ENCODE results near the gene KIAA1671. TPM values are rescaled to one million over a fixed set of nuclear protein-coding genes. Genes with fewer than 3 reads are reported as not detected.

The KIAA1671 gene
- polyA plus RNA-seq, 3 donors: not detected

GRCh38 chr22:25061605-25062376 lies 109.3 kb downstream of the KIAA1671 start:
- 66% methylated on average over 6 of the region's 8 CpGs for WGBS (ENCODE audit: insufficient coverage)
- Mint-ChIP-seq H3K27ac (peak overlapping the region in 1 of 7 donors; percentile 10), H3K4me1 (peaks cover 2% of the 10 kb centered on the region), H3K27me3 (ENCODE audit: low read depth in 3 of 3) (peaks cover 7 to 13% (median 10%) of the 10 kb centered on the region in 3 donors), H3K36me3 (no peaks in the 10 kb centered on the region), H3K9me3 (peaks cover 0 to 1% (median 0%) of the 10 kb centered on the region in 7 donors), H3K4me3 (no peak overlapping the region)
- H3K9me3 ChIP-seq (replicated peaks in 1 of 2; ENCODE audit: control insufficient read depth in 1 of 2, insufficient read depth in 1 of 2, low read length in 2 of 2): no peaks in the 10 kb centered on the region
- H2AFZ ChIP-seq (ENCODE audit: insufficient read depth, low read depth, low read length, poor library complexity, severe bottlenecking): no peak overlapping the region
- H3K4me1 ChIP-seq (ENCODE audit: control insufficient read depth in 1 of 2, insufficient read depth in 2 of 2, low read length in 2 of 2): no peaks in the 10 kb centered on the region
- no peaks in the 10 kb centered on the region for H3K79me2 ChIP-seq (ENCODE audit: insufficient read depth, low read length)
- peaks cover 0 to 4% of the 10 kb centered on the region in 2 donors for H3K27me3 ChIP-seq (ENCODE audit: control insufficient read depth in 2 of 2, insufficient read depth in 2 of 2, low read length in 2 of 2)
- H4K20me1 ChIP-seq (ENCODE audit: insufficient read depth, low read length): no peaks in the 10 kb centered on the region
- intact Hi-C loops (cut with micrococcal nuclease): no loop called here
- H3K27ac ChIP-seq (ENCODE audit: low read depth in 1 of 2, low read length in 2 of 2): no peak overlapping the region
- H3K4me3 ChIP-seq (replicated peaks in 1 of 3; ENCODE audit: low read depth in 2 of 3, low read length in 3 of 3): no peak overlapping the region
- H3K9ac ChIP-seq (ENCODE audit: insufficient read depth, low read length, poor library complexity, severe bottlenecking): no peak overlapping the region
- no peak for DNase-seq
- no peak for TF ChIP-seq CTCF (IDR thresholded peaks at IDR 0.05)
- H3K36me3 ChIP-seq (replicated peaks in 1 of 2; ENCODE audit: control insufficient read depth in 1 of 2, insufficient read depth in 2 of 2, low read length in 2 of 2): no peaks in the 10 kb centered on the region
- H3K4me2 ChIP-seq (replicated peaks; ENCODE audit: extremely low read depth, low read length, poor library complexity, severe bottlenecking): no peak overlapping the region

GRCh38 chr22:25062386-25063085 lies 110.0 kb downstream of the KIAA1671 start:
- H3K4me3 ChIP-seq (replicated peaks in 1 of 3; ENCODE audit: low read depth in 2 of 3, low read length in 3 of 3): no peak overlapping the region
- no peak overlapping the region for H3K27ac ChIP-seq (ENCODE audit: low read depth in 1 of 2, low read length in 2 of 2)
- H3K4me1 ChIP-seq (ENCODE audit: control insufficient read depth in 1 of 2, insufficient read depth in 2 of 2, low read length in 2 of 2): no peaks in the 10 kb centered on the region
- no peaks in the 10 kb centered on the region for H3K79me2 ChIP-seq (ENCODE audit: insufficient read depth, low read length)
- peaks cover 0 to 4% of the 10 kb centered on the region in 2 donors for H3K27me3 ChIP-seq (ENCODE audit: control insufficient read depth in 2 of 2, insufficient read depth in 2 of 2, low read length in 2 of 2)
- H2AFZ ChIP-seq (ENCODE audit: insufficient read depth, low read depth, low read length, poor library complexity, severe bottlenecking): no peak overlapping the region
- Mint-ChIP-seq H3K4me3 (no peak overlapping the region), H3K9me3 (peaks cover 0 to 1% (median 0%) of the 10 kb centered on the region in 7 donors), H3K36me3 (no peaks in the 10 kb centered on the region), H3K27me3 (ENCODE audit: low read depth in 3 of 3) (peaks cover 7 to 13% (median 12%) of the 10 kb centered on the region in 3 donors), H3K27ac (peak overlapping the region in 1 of 7 donors; percentile 10), H3K4me1 (peaks cover 2% of the 10 kb centered on the region)
- no peak overlapping the region for H3K9ac ChIP-seq (ENCODE audit: insufficient read depth, low read length, poor library complexity, severe bottlenecking)
- no peak for TF ChIP-seq CTCF (IDR thresholded peaks at IDR 0.05)
- H3K4me2 ChIP-seq (replicated peaks; ENCODE audit: extremely low read depth, low read length, poor library complexity, severe bottlenecking): no peak overlapping the region
- H4K20me1 ChIP-seq (ENCODE audit: insufficient read depth, low read length): no peaks in the 10 kb centered on the region
- no peak for DNase-seq
- no peaks in the 10 kb centered on the region for H3K9me3 ChIP-seq (replicated peaks in 1 of 2; ENCODE audit: control insufficient read depth in 1 of 2, insufficient read depth in 1 of 2, low read length in 2 of 2)
- WGBS (ENCODE audit: insufficient coverage): 17% methylated on average over 6 of the region's 16 CpGs
- intact Hi-C loops (cut with micrococcal nuclease): no loop called here
- H3K36me3 ChIP-seq (replicated peaks in 1 of 2; ENCODE audit: control insufficient read depth in 1 of 2, insufficient read depth in 2 of 2, low read length in 2 of 2): no peaks in the 10 kb centered on the region

Data from CD14-positive monocyte (primary cell).